ENCODE measurements around the gene POU2F1.

DNA sequence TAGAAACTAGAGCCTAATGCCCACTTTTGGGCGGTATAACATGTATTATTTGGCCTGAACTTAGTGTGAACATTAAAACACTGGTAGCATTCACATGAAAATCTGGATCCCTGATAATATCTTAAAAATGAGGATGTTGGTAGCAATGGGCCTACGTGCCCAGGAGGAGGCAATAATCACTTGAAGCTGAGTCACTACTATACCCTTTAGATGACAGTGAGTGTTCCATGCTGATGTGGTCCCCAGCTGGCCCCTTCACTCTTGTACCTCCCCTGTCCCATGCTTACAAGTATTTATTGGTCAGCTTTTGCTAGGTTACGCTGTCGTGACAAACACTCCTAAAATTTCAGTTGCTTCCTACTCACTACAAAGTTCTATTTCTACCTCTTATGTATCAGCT lies 23.0 kb upstream of the POU2F1 start:
- TF ChIP-seq ZNF140 (tag by site-specific recombination; IDR thresholded peaks at IDR 0.05) (no peak), ZNF473 (tag by site-specific recombination; IDR thresholded peaks at IDR 0.05) (no peak), CTCF (tag by site-specific recombination; IDR thresholded peaks at IDR 0.05) (no peak; the same call in 1 of the 2 replicates), ZNF169 (tag by site-specific recombination; IDR thresholded peaks at IDR 0.05) (no peak), YY1 (tag by site-specific recombination; IDR thresholded peaks at IDR 0.05) (no peak), ZNF121 (tag by site-specific recombination; IDR thresholded peaks at IDR 0.05) (no peak), ZNF341 (tag by site-specific recombination; IDR thresholded peaks at IDR 0.05; ENCODE audit: low read depth) (no peak)

Data from HEK293 (cell line).